K562 treated with DMSO at 1 percent for 24 hours (cell line): ENCODE results near the gene GPR4. TPM values are rescaled to one million over a fixed set of nuclear protein-coding genes. Genes with fewer than 3 reads are reported as not detected.

ENCODE experiments used
- total RNA-seq: library from RNA; unstranded; fragments of 300-600 nt; gene quantifications from 2 replicates; pipeline ENCODE4 v1.2.3, GENCODE V29; 2022; ENCODE audit warnings: low read depth; ENCODE audit not compliant: insufficient read depth

GPR4 gene
- 0.08 TPM in 1 of 2 replicates, not detected in the other for total RNA-seq

GRCh38 chr19:45601524-45602374, at the start of gene GPR4:
TSS of gene GPR4 (minus strand) at chr19:45602212. CDS start at chr19:45591866, 10,346 bp downstream.

GRCh38 chr19:45638930-45639729, 37.1 kb upstream of the GPR4 start, which contains the start of gene EML2:
TSS of gene EML2 (minus strand) at chr19:45639397. CDS start at chr19:45639376, 21 bp downstream.

GRCh38 chr19:45584332-45585157, 17.5 kb downstream of the GPR4 start, which contains the start of gene OPA3:
TSS of gene OPA3 (minus strand) at chr19:45584802. CDS start at chr19:45584764, 38 bp downstream.

Other genes starting within 250 kb of the GPR4 start
- gene ERCC2, start 231.6 kb downstream of the GPR4 start, total RNA-seq: 50.8 and 56.5 TPM in 2 replicates
- 26.1 and 29.9 TPM in 2 replicates for gene PPP1R13L, start 197.1 kb downstream of the GPR4 start, total RNA-seq
- 3.0 and 4.9 TPM in 2 replicates for gene POLR1G, start 195.6 kb downstream of the GPR4 start, total RNA-seq
- gene ERCC1, start 178.3 kb downstream of the GPR4 start, total RNA-seq: 73.8 and 79.3 TPM in 2 replicates
- gene FOSB, start 134.2 kb downstream of the GPR4 start, total RNA-seq: 1.3 and 1.4 TPM in 2 replicates
- 99.4 and 105 TPM in 2 replicates for gene RTN2, start 105.2 kb downstream of the GPR4 start, total RNA-seq
- gene PPM1N, start 103.8 kb downstream of the GPR4 start, total RNA-seq: 12.0 and 14.6 TPM in 2 replicates
- 152 and 158 TPM in 2 replicates for gene VASP, start 94.7 kb downstream of the GPR4 start, total RNA-seq
- 13.6 and 13.7 TPM in 2 replicates for gene OPA3, start 17.4 kb downstream of the GPR4 start, total RNA-seq
- 68.5 and 79.4 TPM in 2 replicates for gene EML2, start 37.2 kb upstream of the GPR4 start, total RNA-seq
- gene GIPR, start 66.0 kb upstream of the GPR4 start, total RNA-seq: 13.7 and 13.8 TPM in 2 replicates
- 780 and 822 TPM in 2 replicates for gene SNRPD2, start 89.7 kb upstream of the GPR4 start, total RNA-seq
- 23.3 and 25.2 TPM in 2 replicates for gene QPCTL, start 90.5 kb upstream of the GPR4 start, total RNA-seq
- 23.2 and 27.5 TPM in 2 replicates for gene FBXO46, start 128.7 kb upstream of the GPR4 start, total RNA-seq
- gene MEIOSIN, start 131.2 kb upstream of the GPR4 start, total RNA-seq: 1.7 and 2.8 TPM in 2 replicates
- gene SIX5, start 167.0 kb upstream of the GPR4 start, total RNA-seq: 32.2 and 42.2 TPM in 2 replicates
- gene DMPK, start 180.3 kb upstream of the GPR4 start, total RNA-seq: 66.7 and 71.9 TPM in 2 replicates
- gene DMWD, start 190.6 kb upstream of the GPR4 start, total RNA-seq: 48.1 and 53.1 TPM in 2 replicates
- 0.36 TPM in 1 of 2 replicates, not detected in the other for gene RSPH6A, start 213.1 kb upstream of the GPR4 start, total RNA-seq